ENCODE measurements around the gene MPRIP.

DNA sequence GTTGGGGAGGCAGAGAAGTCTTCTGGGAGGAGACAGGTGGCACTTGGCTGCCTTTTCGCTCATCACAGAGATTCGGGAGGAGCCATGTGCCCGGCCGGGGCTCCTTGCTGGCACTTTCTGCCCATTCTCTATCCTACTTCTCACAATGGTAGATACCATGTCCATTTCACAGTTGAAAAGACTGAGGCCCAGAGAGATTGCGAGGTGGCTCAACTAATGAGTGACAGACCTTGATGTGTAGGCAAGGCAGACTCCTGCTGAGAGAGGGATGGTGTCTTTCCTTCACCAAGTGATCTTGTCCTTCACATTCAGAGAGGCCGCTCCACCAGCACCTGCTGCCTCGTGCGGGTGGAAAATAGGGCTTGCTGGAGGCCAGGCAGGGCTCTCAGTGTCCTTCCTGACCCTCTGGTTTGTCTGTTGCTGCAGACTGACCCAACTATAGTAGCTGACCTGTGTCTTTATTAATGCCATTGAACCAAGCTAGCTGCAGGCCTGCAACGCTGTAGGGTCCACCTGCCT, 42.1 kb downstream of the MPRIP start:
- TF ChIP-seq, protein P1, sequence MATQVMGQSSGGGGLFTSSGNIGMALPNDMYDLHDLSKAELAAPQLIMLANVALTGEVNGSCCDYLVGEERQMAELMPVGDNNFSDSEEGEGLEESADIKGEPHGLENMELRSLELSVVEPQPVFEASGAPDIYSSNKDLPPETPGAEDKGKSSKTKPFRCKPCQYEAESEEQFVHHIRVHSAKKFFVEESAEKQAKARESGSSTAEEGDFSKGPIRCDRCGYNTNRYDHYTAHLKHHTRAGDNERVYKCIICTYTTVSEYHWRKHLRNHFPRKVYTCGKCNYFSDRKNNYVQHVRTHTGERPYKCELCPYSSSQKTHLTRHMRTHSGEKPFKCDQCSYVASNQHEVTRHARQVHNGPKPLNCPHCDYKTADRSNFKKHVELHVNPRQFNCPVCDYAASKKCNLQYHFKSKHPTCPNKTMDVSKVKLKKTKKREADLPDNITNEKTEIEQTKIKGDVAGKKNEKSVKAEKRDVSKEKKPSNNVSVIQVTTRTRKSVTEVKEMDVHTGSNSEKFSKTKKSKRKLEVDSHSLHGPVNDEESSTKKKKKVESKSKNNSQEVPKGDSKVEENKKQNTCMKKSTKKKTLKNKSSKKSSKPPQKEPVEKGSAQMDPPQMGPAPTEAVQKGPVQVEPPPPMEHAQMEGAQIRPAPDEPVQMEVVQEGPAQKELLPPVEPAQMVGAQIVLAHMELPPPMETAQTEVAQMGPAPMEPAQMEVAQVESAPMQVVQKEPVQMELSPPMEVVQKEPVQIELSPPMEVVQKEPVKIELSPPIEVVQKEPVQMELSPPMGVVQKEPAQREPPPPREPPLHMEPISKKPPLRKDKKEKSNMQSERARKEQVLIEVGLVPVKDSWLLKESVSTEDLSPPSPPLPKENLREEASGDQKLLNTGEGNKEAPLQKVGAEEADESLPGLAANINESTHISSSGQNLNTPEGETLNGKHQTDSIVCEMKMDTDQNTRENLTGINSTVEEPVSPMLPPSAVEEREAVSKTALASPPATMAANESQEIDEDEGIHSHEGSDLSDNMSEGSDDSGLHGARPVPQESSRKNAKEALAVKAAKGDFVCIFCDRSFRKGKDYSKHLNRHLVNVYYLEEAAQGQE (IDR thresholded peaks at IDR 0.05; ENCODE audit: insufficient read depth in 1 of 2, low read depth in 2 of 2, low read length in 2 of 2) = no peak
- no peak for TF ChIP-seq POLR2AphosphoS5 (IDR thresholded peaks at IDR 0.05; ENCODE audit: low read depth, low read length)
